IMR-90 (cell line): ENCODE results near the gene NUP58. TPM values are rescaled to one million over a fixed set of nuclear protein-coding genes. Genes with fewer than 3 reads are reported as not detected.

ENCODE experiments used
- ATAC-seq: fragments of 200-7000 bp; cut with Tn5 transposase; 2 replicates; pipeline ENCODE4 v1.9.1; 2020; ENCODE audit warnings: low read depth, mild to moderate bottlenecking, moderate library complexity
- BruUV-seq: library from RNA; stranded (reverse); fragments of 400-500 nt; replicated peaks from 2 replicates; lab custom pipeline; 2021; lab: Mats Ljungman, UMichigan
- CTCF ChIA-PET: fragments of 300-600 bp; formaldehyde crosslinking; extraction: SDS; loops from one replicate; lab custom pipeline; 2021; ENCODE audit warnings: antibody characterized with exemption; lab: Yijun Ruan, JAX
- POLR2A ChIA-PET: fragments of 300-600 bp; sonication (Branson Sonifier 250); formaldehyde crosslinking; loops from one replicate; lab custom pipeline; 2022; ENCODE audit warnings: antibody characterized with exemption; ENCODE audit not compliant: unreplicated experiment; lab: Charles Lee
- DNase-seq: peaks from one replicate; pipeline ENCODE4 v3.0.0; 2013
- H2AFZ ChIP-seq: replicated peaks from 2 replicates; pipeline ENCODE3; 2013; ENCODE audit warnings: low read length, mild to moderate bottlenecking; ENCODE audit not compliant: poor library complexity
- H2AK5ac ChIP-seq: 2 replicates; pipeline ENCODE4 v1.6.1; 2013; ENCODE audit warnings: low read depth, low read length, inconsistent platforms
- H2AK9ac ChIP-seq: replicated peaks from 2 replicates; pipeline ENCODE3; 2013; ENCODE audit warnings: mild to moderate bottlenecking, low read depth, low read length, moderate library complexity; ENCODE audit not compliant: poor library complexity
- H2BK120ac ChIP-seq: 2 replicates; pipeline ENCODE4 v1.6.1; 2013; ENCODE audit warnings: low read depth, low read length, inconsistent platforms
- H2BK15ac ChIP-seq: 3 replicates; pipeline ENCODE4 v1.6.1; 2013; ENCODE audit warnings: low read depth, low read length, inconsistent platforms
- H2BK20ac ChIP-seq: 2 replicates; pipeline ENCODE4 v1.6.1; 2013; ENCODE audit warnings: low read depth, mild to moderate bottlenecking, inconsistent platforms, low read length, moderate library complexity
- H2BK5ac ChIP-seq: 2 replicates; pipeline ENCODE4 v1.6.1; 2013; ENCODE audit warnings: mild to moderate bottlenecking, low read depth, low read length, inconsistent platforms; ENCODE audit not compliant: poor library complexity, severe bottlenecking
- H3K14ac ChIP-seq: replicated peaks from 2 replicates; pipeline ENCODE4 v1.6.1; 2013; ENCODE audit warnings: low read depth, low read length, inconsistent platforms
- H3K18ac ChIP-seq: 2 replicates; pipeline ENCODE4 v1.6.1; 2013; ENCODE audit warnings: low read depth, low read length, control low read depth
- H3K23ac ChIP-seq: 2 replicates; pipeline ENCODE4 v1.6.1; 2013; ENCODE audit warnings: low read depth, low read length, inconsistent platforms
- H3K27ac ChIP-seq: 2 replicates; pipeline ENCODE4 v1.5.1; 2013; ENCODE audit warnings: mild to moderate bottlenecking, control low read depth, low read length; ENCODE audit not compliant: insufficient read depth
- H3K27me3 ChIP-seq: 2 replicates; pipeline ENCODE4 v1.6.1; 2013; ENCODE audit warnings: low read length; ENCODE audit not compliant: control insufficient read depth, insufficient read depth
- H3K36me3 ChIP-seq: 2 replicates; pipeline ENCODE4 v1.6.1; 2013; ENCODE audit warnings: low read length, mixed read lengths; ENCODE audit not compliant: control insufficient read depth, insufficient read depth
- H3K4ac ChIP-seq: 2 replicates; pipeline ENCODE4 v1.6.1; 2013; ENCODE audit warnings: low read depth, low read length, inconsistent platforms
- H3K4me1 ChIP-seq: 2 replicates; pipeline ENCODE4 v1.6.1; 2013; ENCODE audit warnings: low read length, mixed read lengths; ENCODE audit not compliant: control insufficient read depth, insufficient read depth
- H3K4me2 ChIP-seq: 2 replicates; pipeline ENCODE4 v1.6.1; 2013; ENCODE audit warnings: low read depth, mild to moderate bottlenecking, control low read depth, low read length, moderate library complexity
- H3K4me3 ChIP-seq: 2 replicates; pipeline ENCODE4 v1.5.1; 2013; ENCODE audit warnings: low read depth, mild to moderate bottlenecking, control low read depth, low read length, moderate library complexity; ENCODE audit not compliant: insufficient read depth
- H3K56ac ChIP-seq: 2 replicates; pipeline ENCODE4 v1.6.1; 2013; ENCODE audit warnings: low read length, inconsistent platforms; ENCODE audit not compliant: insufficient read depth; ENCODE audit errors: extremely low read depth
- H3K79me1 ChIP-seq, 2 experiments: 2 replicates each; pipeline ENCODE4 v1.6.1; 2013; ENCODE audit warnings: low read length in 2 of 2, inconsistent platforms in 1 of 2, low read depth in 1 of 2
- H3K9ac ChIP-seq: 2 replicates; pipeline ENCODE4 v1.6.1; 2013; ENCODE audit warnings: low read depth, low read length, control low read depth
- H3K9me1 ChIP-seq: 2 replicates; pipeline ENCODE4 v1.6.1; 2013; ENCODE audit warnings: low read length, inconsistent platforms; ENCODE audit not compliant: insufficient read depth
- H3K9me3 ChIP-seq: 2 replicates; pipeline ENCODE4 v1.6.1; 2013; ENCODE audit warnings: low read length; ENCODE audit not compliant: control insufficient read depth, insufficient read depth
- H4K20me1 ChIP-seq: 2 replicates; pipeline ENCODE4 v1.6.1; 2013; ENCODE audit warnings: low read length, inconsistent platforms; ENCODE audit not compliant: insufficient read depth
- H4K5ac ChIP-seq: 2 replicates; pipeline ENCODE4 v1.6.1; 2013; ENCODE audit warnings: mild to moderate bottlenecking, low read depth, low read length, control low read depth
- H4K8ac ChIP-seq, 2 experiments: 2 replicates each; pipeline ENCODE4 v1.6.1; 2013; ENCODE audit warnings: low read depth in 2 of 2, low read length in 2 of 2, control low read depth in 1 of 2, inconsistent platforms in 1 of 2
- H4K91ac ChIP-seq: 2 replicates; pipeline ENCODE4 v1.6.1; 2013; ENCODE audit warnings: low read depth, low read length, inconsistent platforms; ENCODE audit not compliant: insufficient read depth
- BHLHE40 ChIP-seq: fragments of 150-350 bp; IDR thresholded peaks from 2 replicates; pipeline ENCODE4 v1.6.1; 2016; ENCODE audit warnings: mild to moderate bottlenecking, low read depth, low read length
- CEBPB ChIP-seq: IDR thresholded peaks from 2 replicates; pipeline ENCODE4 v1.6.1; 2012; ENCODE audit warnings: low read depth, low read length, improper control_type of control experiment
- CTCF ChIP-seq: conservative IDR thresholded peaks from 2 replicates; pipeline ENCODE4 v1.5.1; 2012; ENCODE audit warnings: mild to moderate bottlenecking, low read depth, low read length, improper control_type of control experiment
- FOS ChIP-seq: fragments of 150-350 bp; IDR thresholded peaks from 2 replicates; pipeline ENCODE4 v1.6.1; 2016; ENCODE audit warnings: low read depth, low read length
- MAZ ChIP-seq: IDR thresholded peaks from 2 replicates; pipeline ENCODE4 v1.6.1; 2012; ENCODE audit warnings: low read depth, mild to moderate bottlenecking, low read length, improper control_type of control experiment, moderate library complexity, borderline replicate concordance
- MXI1 ChIP-seq: IDR thresholded peaks from 2 replicates; pipeline ENCODE4 v1.6.1; 2012; ENCODE audit warnings: low read depth, mild to moderate bottlenecking, low read length, moderate library complexity, borderline replicate concordance
- NFE2L2 ChIP-seq: fragments of 150-350 bp; IDR thresholded peaks from 2 replicates; pipeline ENCODE4 v1.6.1; 2016; ENCODE audit warnings: low read depth, mild to moderate bottlenecking, low read length
- POLR2A ChIP-seq: IDR thresholded peaks from 2 replicates; pipeline ENCODE4 v1.6.1; 2012; ENCODE audit warnings: mild to moderate bottlenecking, low read depth, low read length
- RAD21 ChIP-seq: IDR thresholded peaks from 2 replicates; pipeline ENCODE4 v1.6.1; 2012; ENCODE audit warnings: low read length, improper control_type of control experiment
- RCOR1 ChIP-seq: IDR thresholded peaks from 2 replicates; pipeline ENCODE4 v1.6.1; 2012; ENCODE audit warnings: mild to moderate bottlenecking, low read length, improper control_type of control experiment; ENCODE audit not compliant: insufficient replicate concordance
- RFX5 ChIP-seq: IDR thresholded peaks from 2 replicates; pipeline ENCODE4 v1.8.0; 2012; ENCODE audit warnings: low read depth, mild to moderate bottlenecking, low read length, moderate library complexity
- SMC3 ChIP-seq: fragments of 150-350 bp; IDR thresholded peaks from 2 replicates; pipeline ENCODE4 v1.6.1; 2016; ENCODE audit warnings: low read depth, mild to moderate bottlenecking, antibody characterized with exemption, low read length, moderate library complexity
- whole genome bisulfite sequencing, 2 experiments: methylation state at CpG; one replicate each; pipeline versions ENCODE4 v1.1.5 to v1.1.7; 2013; ENCODE audit warnings: missing lambda C conversion rate in 2 of 2; ENCODE audit not compliant: insufficient read length in 1 of 2; ENCODE audit errors: extremely low coverage in 2 of 2; 5-methylcytosine and 5-hydroxymethylcytosine counted together
- dilution Hi-C: fragments of 300-500 bp; cut with HindIII; formaldehyde crosslinking; loops from one replicate; pipeline ENCODE4 v1.14.3; 2018; ENCODE audit warnings: low sequenced_read_pairs; ENCODE audit not compliant: unreplicated experiment
- in situ Hi-C: fragments of 300-500 bp; cut with MboI; formaldehyde crosslinking; loops from 3 replicates; pipeline ENCODE4 v1.14.3; 2019; ENCODE audit warnings: low sequenced_read_pairs, inconsistent platforms, mixed read lengths
- intact Hi-C: fragments of 100-400 bp; cut with micrococcal nuclease; formaldehyde crosslinking; loops from 2 replicates; pipeline ENCODE4 v1.10.0; 2022
- polyA plus RNA-seq, 3 experiments: library from polyadenylated mRNA; depleted of rRNA; stranded (reverse); fragments of >200 nt; gene quantifications; 2 replicates each; pipeline ENCODE4 v1.2.3, GENCODE V29; 2012; ENCODE audit warnings: low replicate concordance in 1 of 3
- total RNA-seq: library from RNA; depleted of rRNA; stranded (reverse); fragments of >200 nt; gene quantifications from 2 replicates; pipeline ENCODE4 v1.2.3, GENCODE V29; 2012
- TF ChIP-seq, protein P1 (sequence below): fragments of 150-350 bp; IDR thresholded peaks from 2 replicates; pipeline ENCODE4 v1.6.1; 2016; ENCODE audit warnings: low read depth, mild to moderate bottlenecking, low read length, moderate library complexity, borderline replicate concordance

The NUP58 gene
- total and polyA plus RNA-seq, 2 of the 4 experiments (the other 2 are of a cell fraction) = 29.7 to 50.7 TPM

GRCh38 chr13:25379011-25379410, 77.6 kb downstream of the NUP58 start:
- H3K4me2 ChIP-seq = no peak overlapping the region
- H3K4me1 ChIP-seq = no peaks in the 10 kb centered on the region
- H3K9me1 ChIP-seq = no peaks in the 10 kb centered on the region
- no peak overlapping the region for H4K91ac ChIP-seq
- H3K27ac ChIP-seq = no peak overlapping the region
- H3K14ac ChIP-seq = no peak overlapping the region
- DNase-seq = no peak
- POLR2A ChIA-PET = no interaction called here
- H2AK5ac ChIP-seq = no peak overlapping the region
- H3K9me3 ChIP-seq = no peaks in the 10 kb centered on the region
- H3K36me3 ChIP-seq = no peaks in the 10 kb centered on the region
- dilution Hi-C loops (no loop called here), in situ Hi-C loops (loop anchor here (10.0 to 25.0 kb wide), 2 partner anchors 144 to 292 kb away; partner anchors contain the start of gene PABPC3), intact Hi-C loops (no loop called here)
- no peak overlapping the region for H3K9ac ChIP-seq
- H3K23ac ChIP-seq = no peak overlapping the region
- no peak overlapping the region for H2AK9ac ChIP-seq
- H3K4me3 ChIP-seq = no peak overlapping the region
- H3K27me3 ChIP-seq = peaks cover 14% of the 10 kb centered on the region
- no TSS peak for BruUV-seq
- H4K20me1 ChIP-seq = no peaks in the 10 kb centered on the region
- H4K8ac ChIP-seq = no peak overlapping the region
- no peaks in the 10 kb centered on the region for H3K79me1 ChIP-seq
- H3K4ac ChIP-seq = no peak overlapping the region
- no peak overlapping the region for H2BK5ac ChIP-seq
- ATAC-seq = no peak
- H2AFZ ChIP-seq = no peak overlapping the region
- H2BK15ac ChIP-seq = no peak overlapping the region
- no peak overlapping the region for H3K18ac ChIP-seq
- TF ChIP-seq MAZ = no peak
- TF ChIP-seq CTCF = no peak
- no peak for TF ChIP-seq BHLHE40
- no peak for TF ChIP-seq MXI1
- no peak for TF ChIP-seq NFE2L2
- no peak for TF ChIP-seq CEBPB
- no peak for TF ChIP-seq RFX5
- TF ChIP-seq RAD21 = no peak
- no peak for TF ChIP-seq SMC3
- TF ChIP-seq RCOR1 = no peak
- TF ChIP-seq, protein P1, sequence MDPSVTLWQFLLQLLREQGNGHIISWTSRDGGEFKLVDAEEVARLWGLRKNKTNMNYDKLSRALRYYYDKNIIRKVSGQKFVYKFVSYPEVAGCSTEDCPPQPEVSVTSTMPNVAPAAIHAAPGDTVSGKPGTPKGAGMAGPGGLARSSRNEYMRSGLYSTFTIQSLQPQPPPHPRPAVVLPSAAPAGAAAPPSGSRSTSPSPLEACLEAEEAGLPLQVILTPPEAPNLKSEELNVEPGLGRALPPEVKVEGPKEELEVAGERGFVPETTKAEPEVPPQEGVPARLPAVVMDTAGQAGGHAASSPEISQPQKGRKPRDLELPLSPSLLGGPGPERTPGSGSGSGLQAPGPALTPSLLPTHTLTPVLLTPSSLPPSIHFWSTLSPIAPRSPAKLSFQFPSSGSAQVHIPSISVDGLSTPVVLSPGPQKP = no peak
- TF ChIP-seq FOS = no peak
- TF ChIP-seq POLR2A = no peak
- H4K5ac ChIP-seq = no peak overlapping the region
- no peak overlapping the region for H2BK120ac ChIP-seq
- no peak overlapping the region for H2BK20ac ChIP-seq
- WGBS, 2 experiments = no CpG with 5 or more reads among the region's 1 CpG
- CTCF ChIA-PET = no interaction called here
- no peak overlapping the region for H3K56ac ChIP-seq
